ENCODE data around the gene STARD5.

Gene STARD5

GRCh38 chr15:81271761-81272644 is 51.9 kb downstream of the STARD5 start:
- Mint-ChIP-seq H3K27ac (no peak overlapping the region), H3K36me3 (peaks cover 2% of the 10 kb centered on the region), H3K9me3 (ENCODE audit: low read depth) (peaks cover 4% of the 10 kb centered on the region), H3K4me3 (no peak overlapping the region), H3K4me1 (ENCODE audit: low read depth) (peaks cover 52% of the 10 kb centered on the region), H3K27me3 (no peaks in the 10 kb centered on the region)

- Mint-ChIP-seq H3K9me3 (ENCODE audit: low read depth) (no peaks in the 10 kb centered on the region), H3K4me3 (no peak overlapping the region), H3K4me1 (ENCODE audit: low read depth) (peaks cover 50% of the 10 kb centered on the region), H3K36me3 (no peaks in the 10 kb centered on the region), H3K27ac (no peak overlapping the region), H3K27me3 (no peaks in the 10 kb centered on the region)
Measured at GRCh38 chr15:81270781-81271491, 53.0 kb downstream of the STARD5 start.

- Mint-ChIP-seq H3K4me1 (ENCODE audit: low read depth) (peaks cover 50% of the 10 kb centered on the region), H3K27ac (no peak overlapping the region), H3K27me3 (no peaks in the 10 kb centered on the region), H3K9me3 (ENCODE audit: low read depth) (no peaks in the 10 kb centered on the region), H3K4me3 (no peak overlapping the region), H3K36me3 (no peaks in the 10 kb centered on the region)
Measured at GRCh38 chr15:81270188-81270587, 53.8 kb downstream of the STARD5 start.

- no peaks in the 10 kb centered on the region for H3K27me3 Mint-ChIP-seq
- no peaks in the 10 kb centered on the region for H3K9me3 Mint-ChIP-seq (ENCODE audit: low read depth)
- H3K27ac Mint-ChIP-seq: peak overlapping the region; percentile 77
- H3K36me3 Mint-ChIP-seq: no peaks in the 10 kb centered on the region
- peaks cover 46% of the 10 kb centered on the region for H3K4me1 Mint-ChIP-seq (ENCODE audit: low read depth)
- no peak overlapping the region for H3K4me3 Mint-ChIP-seq
Measured at GRCh38 chr15:81268881-81269601, 54.9 kb downstream of the STARD5 start.

GRCh38 chr15:81268340-81268739 is 55.6 kb downstream of the STARD5 start:
- Mint-ChIP-seq H3K27ac (no peak overlapping the region), H3K36me3 (no peaks in the 10 kb centered on the region), H3K27me3 (no peaks in the 10 kb centered on the region), H3K4me1 (ENCODE audit: low read depth) (peaks cover 46% of the 10 kb centered on the region), H3K4me3 (no peak overlapping the region), H3K9me3 (ENCODE audit: low read depth) (no peaks in the 10 kb centered on the region)

GRCh38 chr15:81265944-81266775 is 57.8 kb downstream of the STARD5 start:
- Mint-ChIP-seq H3K27ac (peak overlapping the region; percentile 91), H3K9me3 (ENCODE audit: low read depth) (no peaks in the 10 kb centered on the region), H3K4me3 (peak overlapping the region; percentile 85), H3K4me1 (ENCODE audit: low read depth) (peaks cover 46% of the 10 kb centered on the region), H3K36me3 (no peaks in the 10 kb centered on the region), H3K27me3 (no peaks in the 10 kb centered on the region)

GRCh38 chr15:81265256-81265943 is 58.5 kb downstream of the STARD5 start:
- Mint-ChIP-seq H3K4me1 (ENCODE audit: low read depth) (peaks cover 42% of the 10 kb centered on the region), H3K36me3 (no peaks in the 10 kb centered on the region), H3K4me3 (peak overlapping the region; percentile 85), H3K27ac (no peak overlapping the region), H3K27me3 (no peaks in the 10 kb centered on the region), H3K9me3 (ENCODE audit: low read depth) (no peaks in the 10 kb centered on the region)

GRCh38 chr15:81264072-81264857 is 59.7 kb downstream of the STARD5 start:
- Mint-ChIP-seq H3K4me1 (ENCODE audit: low read depth) (peaks cover 35% of the 10 kb centered on the region), H3K27ac (no peak overlapping the region), H3K27me3 (no peaks in the 10 kb centered on the region), H3K9me3 (ENCODE audit: low read depth) (no peaks in the 10 kb centered on the region), H3K36me3 (peaks cover 3% of the 10 kb centered on the region), H3K4me3 (no peak overlapping the region)

GRCh38 chr15:81263477-81263876 is 60.5 kb downstream of the STARD5 start:
- no peak overlapping the region for H3K27ac Mint-ChIP-seq
- H3K27me3 Mint-ChIP-seq: no peaks in the 10 kb centered on the region
- no peaks in the 10 kb centered on the region for H3K9me3 Mint-ChIP-seq (ENCODE audit: low read depth)
- H3K4me3 Mint-ChIP-seq: no peak overlapping the region
- H3K36me3 Mint-ChIP-seq: peaks cover 3% of the 10 kb centered on the region
- H3K4me1 Mint-ChIP-seq (ENCODE audit: low read depth): peaks cover 27% of the 10 kb centered on the region

GRCh38 chr15:81261172-81261811 is 62.6 kb downstream of the STARD5 start:
- Mint-ChIP-seq H3K27me3 (peaks cover 3% of the 10 kb centered on the region), H3K4me3 (no peak overlapping the region), H3K27ac (no peak overlapping the region), H3K9me3 (ENCODE audit: low read depth) (no peaks in the 10 kb centered on the region), H3K36me3 (peaks cover 3% of the 10 kb centered on the region), H3K4me1 (ENCODE audit: low read depth) (peaks cover 13% of the 10 kb centered on the region)

- Mint-ChIP-seq H3K4me1 (ENCODE audit: low read depth) (no peaks in the 10 kb centered on the region), H3K36me3 (peaks cover 3% of the 10 kb centered on the region), H3K4me3 (no peak overlapping the region), H3K27ac (no peak overlapping the region), H3K9me3 (ENCODE audit: low read depth) (no peaks in the 10 kb centered on the region), H3K27me3 (peaks cover 3% of the 10 kb centered on the region)
Measured at GRCh38 chr15:81259760-81260298, 64.1 kb downstream of the STARD5 start.
